Measurements from ENCODE around the gene ADARB2. TPM values are rescaled to one million over a fixed set of nuclear protein-coding genes. Genes with fewer than 3 reads are reported as not detected.

Gene ADARB2
- total and polyA plus RNA-seq, 2 experiments from 2014 or later: 2.0 to 5.0 TPM

DNA sequence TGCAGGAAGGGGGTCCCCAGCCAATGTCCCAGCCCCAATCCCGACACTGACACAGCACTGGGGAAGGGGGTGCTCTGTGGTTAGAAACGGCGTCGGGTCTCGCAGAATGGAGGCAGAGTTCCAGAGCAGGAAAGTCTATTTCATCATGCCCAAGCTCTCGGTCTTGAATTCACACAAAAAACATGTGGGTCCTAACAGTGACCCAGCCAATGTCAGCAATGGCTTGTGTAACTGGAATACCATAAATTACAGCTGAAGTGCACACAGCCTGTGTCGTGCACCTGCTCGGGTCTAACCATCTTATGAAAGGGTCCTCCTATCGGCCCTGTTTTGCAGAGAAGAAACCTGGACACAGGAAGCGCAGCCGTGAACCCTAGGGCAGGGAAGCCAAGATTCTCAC lies 324.1 kb downstream of the ADARB2 start:
- Histone ChIP-seq H2AFZ (no peak overlapping the region), H3K27me3 (ENCODE audit: insufficient read depth) (no peaks in the 10 kb centered on the region), H3K4me3 (no peak overlapping the region), H3K4me2 (no peak overlapping the region), H3F3A (replicated peaks; ENCODE audit: low read depth) (no peaks in the 10 kb centered on the region), H3K4me1 (ENCODE audit: insufficient read depth) (no peaks in the 10 kb centered on the region), H3K9me2 (ENCODE audit: insufficient read depth) (peaks cover 9% of the 10 kb centered on the region), H3K36me3 (ENCODE audit: insufficient read depth) (no peaks in the 10 kb centered on the region), H3K27ac (ENCODE audit: low read depth) (no peak overlapping the region), H3K79me2 (replicated peaks; ENCODE audit: insufficient read depth) (no peaks in the 10 kb centered on the region), H4K20me1 (replicated peaks; ENCODE audit: insufficient read depth) (no peaks in the 10 kb centered on the region)
- no peaks in the 10 kb centered on the region for H3K36me3 Mint-ChIP-seq (ENCODE audit: low read depth)
- DNase-seq (ENCODE audit: low spot score): no peak
- H3K4me1 Mint-ChIP-seq: no peaks in the 10 kb centered on the region
- H3K27me3 Mint-ChIP-seq (ENCODE audit: insufficient read depth, low read depth, poor library complexity): no peaks in the 10 kb centered on the region
- no peak overlapping the region for H3K27ac Mint-ChIP-seq
- TF ChIP-seq ZNF114 (CRISPR knock-in tag; IDR thresholded peaks at IDR 0.05) (no peak), NANOG (IDR thresholded peaks at IDR 0.05; ENCODE audit: borderline replicate concordance) (no peak), ETS1 (IDR thresholded peaks at IDR 0.05) (no peak), JUNB (IDR thresholded peaks at IDR 0.05; ENCODE audit: unreplicated experiment) (no peak), POLR2AphosphoS5 (IDR thresholded peaks at IDR 0.05; ENCODE audit: low read depth) (no peak), EZH2 (IDR thresholded peaks at IDR 0.05; ENCODE audit: low read depth, unreplicated experiment) (no peak), CREB1 (CRISPR knock-in tag; IDR thresholded peaks at IDR 0.05; ENCODE audit: low read depth) (no peak), STAT1 (IDR thresholded peaks at IDR 0.05; ENCODE audit: unreplicated experiment) (no peak), ZNF331 (CRISPR knock-in tag; IDR thresholded peaks at IDR 0.05; ENCODE audit: low read depth) (no peak)
- TF ChIP-seq, protein P1, sequence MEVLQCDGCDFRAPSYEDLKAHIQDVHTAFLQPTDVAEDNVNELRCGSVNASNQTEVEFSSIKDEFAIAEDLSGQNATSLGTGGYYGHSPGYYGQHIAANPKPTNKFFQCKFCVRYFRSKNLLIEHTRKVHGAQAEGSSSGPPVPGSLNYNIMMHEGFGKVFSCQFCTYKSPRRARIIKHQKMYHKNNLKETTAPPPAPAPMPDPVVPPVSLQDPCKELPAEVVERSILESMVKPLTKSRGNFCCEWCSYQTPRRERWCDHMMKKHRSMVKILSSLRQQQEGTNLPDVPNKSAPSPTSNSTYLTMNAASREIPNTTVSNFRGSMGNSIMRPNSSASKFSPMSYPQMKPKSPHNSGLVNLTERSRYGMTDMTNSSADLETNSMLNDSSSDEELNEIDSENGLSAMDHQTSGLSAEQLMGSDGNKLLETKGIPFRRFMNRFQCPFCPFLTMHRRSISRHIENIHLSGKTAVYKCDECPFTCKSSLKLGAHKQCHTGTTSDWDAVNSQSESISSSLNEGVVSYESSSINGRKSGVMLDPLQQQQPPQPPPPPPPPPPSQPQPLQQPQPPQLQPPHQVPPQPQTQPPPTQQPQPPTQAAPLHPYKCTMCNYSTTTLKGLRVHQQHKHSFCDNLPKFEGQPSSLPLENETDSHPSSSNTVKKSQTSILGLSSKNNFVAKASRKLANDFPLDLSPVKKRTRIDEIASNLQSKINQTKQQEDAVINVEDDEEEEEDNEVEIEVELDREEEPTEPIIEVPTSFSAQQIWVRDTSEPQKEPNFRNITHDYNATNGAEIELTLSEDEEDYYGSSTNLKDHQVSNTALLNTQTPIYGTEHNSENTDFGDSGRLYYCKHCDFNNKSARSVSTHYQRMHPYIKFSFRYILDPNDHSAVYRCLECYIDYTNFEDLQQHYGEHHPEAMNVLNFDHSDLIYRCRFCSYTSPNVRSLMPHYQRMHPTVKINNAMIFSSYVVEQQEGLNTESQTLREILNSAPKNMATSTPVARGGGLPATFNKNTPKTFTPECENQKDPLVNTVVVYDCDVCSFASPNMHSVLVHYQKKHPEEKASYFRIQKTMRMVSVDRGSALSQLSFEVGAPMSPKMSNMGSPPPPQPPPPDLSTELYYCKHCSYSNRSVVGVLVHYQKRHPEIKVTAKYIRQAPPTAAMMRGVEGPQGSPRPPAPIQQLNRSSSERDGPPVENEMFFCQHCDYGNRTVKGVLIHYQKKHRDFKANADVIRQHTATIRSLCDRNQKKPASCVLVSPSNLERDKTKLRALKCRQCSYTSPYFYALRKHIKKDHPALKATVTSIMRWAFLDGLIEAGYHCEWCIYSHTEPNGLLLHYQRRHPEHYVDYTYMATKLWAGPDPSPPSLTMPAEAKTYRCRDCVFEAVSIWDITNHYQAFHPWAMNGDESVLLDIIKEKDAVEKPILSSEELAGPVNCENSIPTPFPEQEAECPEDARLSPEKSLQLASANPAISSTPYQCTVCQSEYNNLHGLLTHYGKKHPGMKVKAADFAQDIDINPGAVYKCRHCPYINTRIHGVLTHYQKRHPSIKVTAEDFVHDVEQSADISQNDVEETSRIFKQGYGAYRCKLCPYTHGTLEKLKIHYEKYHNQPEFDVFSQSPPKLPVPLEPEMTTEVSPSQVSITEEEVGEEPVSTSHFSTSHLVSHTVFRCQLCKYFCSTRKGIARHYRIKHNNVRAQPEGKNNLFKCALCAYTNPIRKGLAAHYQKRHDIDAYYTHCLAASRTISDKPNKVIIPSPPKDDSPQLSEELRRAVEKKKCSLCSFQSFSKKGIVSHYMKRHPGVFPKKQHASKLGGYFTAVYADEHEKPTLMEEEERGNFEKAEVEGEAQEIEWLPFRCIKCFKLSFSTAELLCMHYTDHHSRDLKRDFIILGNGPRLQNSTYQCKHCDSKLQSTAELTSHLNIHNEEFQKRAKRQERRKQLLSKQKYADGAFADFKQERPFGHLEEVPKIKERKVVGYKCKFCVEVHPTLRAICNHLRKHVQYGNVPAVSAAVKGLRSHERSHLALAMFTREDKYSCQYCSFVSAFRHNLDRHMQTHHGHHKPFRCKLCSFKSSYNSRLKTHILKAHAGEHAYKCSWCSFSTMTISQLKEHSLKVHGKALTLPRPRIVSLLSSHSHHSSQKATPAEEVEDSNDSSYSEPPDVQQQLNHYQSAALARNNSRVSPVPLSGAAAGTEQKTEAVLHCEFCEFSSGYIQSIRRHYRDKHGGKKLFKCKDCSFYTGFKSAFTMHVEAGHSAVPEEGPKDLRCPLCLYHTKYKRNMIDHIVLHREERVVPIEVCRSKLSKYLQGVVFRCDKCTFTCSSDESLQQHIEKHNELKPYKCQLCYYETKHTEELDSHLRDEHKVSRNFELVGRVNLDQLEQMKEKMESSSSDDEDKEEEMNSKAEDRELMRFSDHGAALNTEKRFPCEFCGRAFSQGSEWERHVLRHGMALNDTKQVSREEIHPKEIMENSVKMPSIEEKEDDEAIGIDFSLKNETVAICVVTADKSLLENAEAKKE (CRISPR knock-in tag; IDR thresholded peaks at IDR 0.05): no peak
- no peaks in the 10 kb centered on the region for H3K9me3 Mint-ChIP-seq
- no peak for ATAC-seq
- H3K4me3 Mint-ChIP-seq: no peak overlapping the region
